Pulmonary artery endothelial cell (primary cell): ENCODE measurements around the gene EFNA2. TPM values are rescaled to one million over a fixed set of nuclear protein-coding genes. Genes with fewer than 3 reads are reported as not detected.

Experiments
- DNase-seq: peaks from one replicate; pipeline ENCODE4 v3.0.0-alpha.2; 2011; ENCODE audit warnings: low read depth, low spot score
- total RNA-seq: library from RNA; depleted of rRNA; stranded (reverse); fragments of >200 nt; gene quantifications from 2 replicates; pipeline ENCODE4 v1.2.3, GENCODE V29; 2014

EFNA2 gene
- total RNA-seq, 1 donor from 2014 or later, result 0.07 TPM

GRCh38 chr19:1283207-1283916 is 2.3 kb upstream of the EFNA2 start:
- DNase-seq, result no peak

- DNase-seq, result no peak
Measured at GRCh38 chr19:1283917-1284292, 1.8 kb upstream of the EFNA2 start.

GRCh38 chr19:1284293-1284978 is 1.2 kb upstream of the EFNA2 start:
- DNase-seq, result no peak

- no peak for DNase-seq
Measured at GRCh38 chr19:1284979-1285736, 515 bp upstream of the EFNA2 start.

- DNase-seq, result no peak
Measured at GRCh38 chr19:1286487-1287353, 1.0 kb downstream of the EFNA2 start.

GRCh38 chr19:1287354-1288225 is 1.9 kb downstream of the EFNA2 start:
- DNase-seq, result no peak

GRCh38 chr19:1288226-1288612 is 2.5 kb downstream of the EFNA2 start:
- no peak for DNase-seq

- DNase-seq, result no peak
Measured at GRCh38 chr19:1288833-1289685, 3.4 kb downstream of the EFNA2 start.

- no peak for DNase-seq
Measured at GRCh38 chr19:1289686-1290025, 4.0 kb downstream of the EFNA2 start.

GRCh38 chr19:1290196-1290702 is 4.6 kb downstream of the EFNA2 start:
- DNase-seq, result no peak

GRCh38 chr19:1290703-1291651 is 5.3 kb downstream of the EFNA2 start:
- DNase-seq, result no peak

- DNase-seq, result no peak
Measured at GRCh38 chr19:1291761-1292418, 6.2 kb downstream of the EFNA2 start.

- no peak for DNase-seq
Measured at GRCh38 chr19:1292419-1293151, 6.9 kb downstream of the EFNA2 start.

- no peak for DNase-seq
Measured at GRCh38 chr19:1293782-1294604, 8.3 kb downstream of the EFNA2 start.

GRCh38 chr19:1294688-1295087 is 9.0 kb downstream of the EFNA2 start:
- no peak for DNase-seq
